T-helper 22 cell (primary cell): ENCODE results near the gene PKNOX2.

Experiments
- DNase-seq: peaks from one replicate; pipeline ENCODE4 v3.0.0-alpha.2; 2020; ENCODE audit warnings: low read depth

PKNOX2 gene

DNA sequence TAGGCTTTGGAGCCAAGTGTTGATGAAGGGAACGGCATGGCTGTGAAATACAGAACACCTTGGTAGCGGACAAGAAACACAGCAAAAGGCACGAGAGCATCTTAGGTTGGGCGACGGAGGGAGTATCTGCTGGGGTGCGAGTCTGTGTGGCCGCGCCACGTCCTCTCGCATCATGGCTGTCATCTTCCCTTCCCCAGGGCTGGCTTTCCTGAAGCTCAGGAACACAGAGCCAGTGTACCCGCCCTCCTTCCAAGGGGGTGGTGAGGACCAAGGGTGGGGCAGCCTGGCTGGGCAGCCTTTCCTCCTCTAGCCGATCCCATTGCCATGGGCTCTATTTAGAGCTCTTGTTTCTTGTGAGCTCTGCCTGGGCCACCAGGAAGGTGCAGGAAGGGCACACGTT, 177.1 kb downstream of the PKNOX2 start:
- no peak for DNase-seq

DNA sequence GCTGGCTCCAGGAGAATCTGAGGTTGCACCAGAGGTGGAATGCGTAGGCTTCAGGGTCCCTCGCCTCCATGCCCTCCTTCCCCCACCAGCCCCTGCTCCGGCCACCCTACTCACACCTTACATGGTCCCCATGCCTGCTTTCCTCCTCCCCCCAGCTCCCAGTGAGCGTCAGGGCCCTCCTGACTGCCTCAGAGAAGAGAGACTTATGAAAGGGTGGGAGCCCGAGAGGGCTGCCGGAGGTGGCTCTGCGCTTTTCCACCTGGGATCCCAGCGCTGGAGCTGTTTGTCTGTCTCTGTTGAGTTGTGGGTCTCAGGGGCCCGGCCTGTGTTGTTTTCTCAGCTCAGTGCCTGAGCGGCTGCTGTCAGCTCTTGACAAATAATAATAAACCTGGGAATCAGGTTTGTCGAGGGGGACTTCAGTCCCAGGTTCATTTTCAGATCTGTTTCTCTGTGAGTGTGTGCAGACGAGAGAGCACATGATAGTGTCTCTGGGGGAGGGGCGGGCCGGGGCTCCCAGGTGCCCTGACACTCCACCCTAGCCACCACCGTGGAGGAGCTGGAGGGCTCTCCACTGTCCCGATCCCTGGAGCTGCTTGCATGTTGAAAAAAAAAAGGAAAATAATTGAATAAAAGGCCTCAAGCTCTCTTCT, 177.9 kb downstream of the PKNOX2 start:
- DNase-seq, result no peak

DNA sequence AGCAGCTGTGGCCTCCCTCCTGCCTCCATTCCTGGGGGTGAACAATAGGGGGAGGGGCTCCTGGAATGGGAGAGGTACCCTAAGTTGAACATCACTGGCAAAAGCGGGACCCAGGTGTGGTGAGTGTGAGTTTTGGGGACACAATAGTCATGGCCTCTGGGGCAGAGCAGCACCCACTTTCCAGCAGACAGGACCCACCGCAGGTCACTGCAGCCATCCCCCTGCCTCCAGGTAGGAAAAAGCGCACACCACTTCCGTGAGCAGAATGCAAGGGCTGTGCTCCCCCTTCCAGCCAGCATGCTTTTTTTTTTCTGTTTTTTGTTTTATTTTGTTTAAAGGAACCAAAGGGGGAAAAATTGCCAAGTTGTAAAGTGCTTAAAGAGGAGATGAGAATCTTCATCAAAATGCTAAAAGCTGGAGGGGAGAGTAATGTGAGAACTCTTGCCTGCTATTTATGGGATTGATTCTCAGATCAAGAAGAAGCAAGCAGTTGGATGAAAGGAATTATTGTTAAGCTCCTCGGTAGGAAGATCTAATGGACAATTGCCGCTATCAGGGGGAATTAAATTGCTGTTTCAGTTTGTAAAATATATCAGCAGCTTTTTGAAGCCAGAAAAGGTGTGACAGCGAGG, 178.7 kb downstream of the PKNOX2 start:
- DNase-seq, result no peak

DNA sequence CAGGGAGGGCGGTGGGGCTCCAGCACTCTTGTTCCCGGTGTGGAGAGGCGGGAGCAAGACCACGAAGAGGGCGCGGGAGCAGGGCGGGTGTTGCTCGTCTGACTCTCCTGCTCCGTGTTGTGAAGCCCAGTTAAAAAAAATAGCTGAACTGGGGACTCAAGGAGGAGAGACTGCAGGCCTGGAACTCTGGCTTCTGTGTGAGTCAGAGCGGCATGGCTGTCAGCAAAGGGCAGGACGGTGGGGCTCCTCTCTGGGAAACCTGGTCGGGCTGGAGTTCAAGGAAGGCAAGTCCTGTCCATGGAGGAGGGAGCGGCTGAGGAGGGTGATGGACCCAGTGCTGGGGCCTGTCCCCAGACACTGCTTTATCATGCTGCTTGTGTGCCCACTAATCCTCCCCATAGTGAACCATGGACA, 179.2 kb downstream of the PKNOX2 start:
- DNase-seq, result no peak

DNA sequence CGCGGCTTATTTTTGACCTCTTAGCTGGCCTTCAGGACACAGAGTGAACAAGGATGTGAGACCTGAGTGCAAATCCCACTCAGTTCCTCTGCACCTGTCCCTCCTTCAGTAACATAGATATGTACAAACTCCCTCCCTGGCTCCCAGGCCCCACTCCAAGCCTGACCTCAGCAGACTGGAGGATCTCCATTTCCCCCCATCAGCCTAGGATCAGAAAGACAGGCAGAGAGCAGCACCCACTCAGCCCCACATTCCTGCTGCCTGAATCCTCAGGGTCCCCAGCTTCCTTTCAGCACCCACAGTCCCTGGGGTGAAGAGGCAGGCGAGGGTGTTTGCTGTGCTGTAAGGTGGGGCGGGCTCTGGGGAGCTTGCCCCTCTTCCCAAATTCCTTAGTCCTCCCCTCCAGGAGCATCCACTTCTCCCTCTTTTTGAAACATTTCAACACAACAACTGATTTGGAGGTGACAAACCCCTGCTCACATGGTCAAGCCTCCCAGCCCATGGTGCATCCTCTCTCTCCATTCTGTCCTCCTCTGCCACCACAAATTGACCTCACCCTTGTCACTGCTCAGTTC, 180.4 kb downstream of the PKNOX2 start:
- DNase-seq, result no peak

DNA sequence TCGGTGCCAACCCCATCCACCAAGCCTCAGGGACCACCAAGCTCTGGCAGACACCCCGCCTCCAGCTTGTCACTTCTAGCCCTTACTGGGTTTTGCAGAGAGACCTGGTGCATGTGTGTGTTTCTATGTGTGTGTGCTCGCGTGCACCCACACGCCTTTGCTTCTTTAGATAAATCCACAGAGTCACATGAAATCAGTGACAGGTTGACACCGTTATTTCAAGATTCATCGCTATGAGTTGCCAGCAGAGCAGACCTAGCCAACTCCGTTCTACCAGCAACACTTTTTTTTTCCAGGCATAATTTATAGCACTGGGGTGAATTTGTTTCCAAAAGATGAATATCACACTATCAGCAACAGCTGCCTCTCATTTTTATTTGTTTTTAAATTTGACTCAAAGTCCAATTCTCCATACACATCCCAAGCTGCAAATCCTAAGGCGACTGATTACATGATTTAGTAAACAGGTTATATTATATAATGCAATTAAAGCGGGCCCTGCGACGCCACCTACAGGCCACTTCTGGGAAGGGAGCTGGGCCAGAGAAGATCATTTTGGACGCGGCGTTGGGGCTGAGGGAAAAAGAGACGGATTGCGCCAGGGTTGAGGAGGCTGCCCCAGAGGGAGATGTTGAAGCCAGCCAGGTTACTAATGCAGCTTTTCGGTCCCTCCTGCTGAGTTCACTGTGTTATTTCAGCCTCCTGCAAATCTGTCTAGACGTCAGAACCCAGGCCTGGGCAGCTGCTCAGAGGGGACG, 181.0 kb downstream of the PKNOX2 start:
- DNase-seq, result no peak

DNA sequence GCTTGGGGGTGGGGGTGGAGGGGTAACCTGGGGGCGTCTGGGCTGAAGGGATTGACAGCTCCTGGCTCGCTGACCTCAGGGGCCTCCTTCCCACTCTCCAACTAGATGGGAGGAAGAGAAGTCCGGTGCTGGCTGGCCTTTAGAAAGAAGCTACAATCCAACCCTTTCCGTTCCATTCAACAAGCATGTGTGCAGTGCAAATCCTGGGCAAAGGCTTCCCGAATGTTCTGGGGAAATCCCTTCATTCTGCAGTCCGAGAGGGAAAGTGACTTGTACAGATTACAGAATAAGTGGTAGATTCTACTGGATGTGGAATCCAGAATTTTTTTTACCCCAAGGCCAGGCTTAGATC, 181.6 kb downstream of the PKNOX2 start:
- no peak for DNase-seq

DNA sequence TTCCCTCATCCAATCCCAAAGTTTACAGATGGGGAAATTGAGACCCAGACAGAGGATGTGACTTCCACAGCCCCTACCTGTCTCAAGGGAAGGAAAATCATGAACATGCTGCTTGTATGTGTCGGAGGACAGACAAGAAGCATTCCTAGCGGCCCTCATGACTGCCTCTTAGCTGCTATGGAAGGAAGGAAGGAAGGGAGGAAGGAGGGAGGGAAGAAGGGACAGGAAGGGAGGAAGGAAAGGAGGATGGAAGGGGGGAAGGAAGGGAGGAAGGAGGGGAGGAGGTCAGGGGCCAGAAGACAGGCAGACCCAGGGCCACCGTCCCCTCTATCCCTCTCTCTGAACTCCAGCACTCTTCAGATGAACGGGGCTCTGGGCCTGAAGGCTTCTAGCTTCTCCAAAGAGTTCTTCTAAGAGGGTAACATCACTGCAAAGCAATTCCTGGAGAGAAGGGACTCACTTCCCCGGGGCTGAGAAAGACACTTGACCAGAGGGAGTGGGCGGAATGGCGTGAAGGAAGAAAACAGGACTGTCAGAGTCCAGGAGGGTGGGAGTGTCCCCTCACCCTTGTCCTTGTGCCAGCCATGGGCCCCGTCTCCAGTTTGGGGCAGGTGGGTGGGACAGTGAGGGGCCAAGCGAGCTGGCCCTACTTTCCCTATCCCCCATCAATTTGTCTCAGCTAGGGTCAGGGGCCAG, 182.2 kb downstream of the PKNOX2 start:
- no peak for DNase-seq

DNA sequence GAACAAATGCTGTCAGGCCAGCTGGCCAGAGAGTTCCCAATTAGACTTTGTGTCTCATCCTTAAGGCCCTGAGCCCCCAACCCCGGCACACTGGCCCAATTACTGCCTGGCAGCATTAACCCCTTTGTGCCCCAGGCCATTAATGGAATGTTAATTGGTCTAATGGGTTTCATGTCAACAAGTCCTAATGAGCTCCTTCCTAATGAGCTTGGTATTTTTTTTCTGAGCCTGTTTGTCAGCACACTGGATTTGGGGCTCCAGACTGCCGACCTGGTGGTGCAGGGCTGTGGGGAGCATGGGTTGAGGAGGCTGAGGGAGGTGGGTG, 182.7 kb downstream of the PKNOX2 start:
- no peak for DNase-seq

DNA sequence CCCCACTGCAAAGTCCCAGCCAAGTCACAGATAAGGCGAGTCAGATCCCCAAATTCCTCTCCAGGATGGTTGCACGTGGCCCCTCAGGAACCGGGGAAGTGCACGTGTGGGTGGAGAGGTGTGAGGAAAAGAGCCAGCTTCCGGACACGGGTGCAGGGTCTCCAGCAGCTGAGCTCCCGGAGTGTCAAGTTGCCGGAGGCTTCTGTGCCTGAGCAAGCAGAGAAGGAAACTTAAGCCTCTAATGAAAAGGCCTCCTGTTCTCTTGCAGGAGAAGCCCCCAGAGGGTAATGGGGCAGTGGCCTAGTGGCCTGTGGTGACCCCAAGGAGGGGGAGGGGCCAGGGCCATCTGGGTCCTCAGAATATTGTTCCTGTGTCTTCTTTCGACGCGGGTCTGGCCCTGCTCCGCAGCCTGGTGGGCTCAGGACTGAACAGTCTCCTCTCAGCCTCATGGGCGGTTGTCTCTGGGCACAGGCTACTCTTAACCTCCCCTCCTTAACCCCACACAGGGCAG, 183.6 kb downstream of the PKNOX2 start:
- no peak for DNase-seq

DNA sequence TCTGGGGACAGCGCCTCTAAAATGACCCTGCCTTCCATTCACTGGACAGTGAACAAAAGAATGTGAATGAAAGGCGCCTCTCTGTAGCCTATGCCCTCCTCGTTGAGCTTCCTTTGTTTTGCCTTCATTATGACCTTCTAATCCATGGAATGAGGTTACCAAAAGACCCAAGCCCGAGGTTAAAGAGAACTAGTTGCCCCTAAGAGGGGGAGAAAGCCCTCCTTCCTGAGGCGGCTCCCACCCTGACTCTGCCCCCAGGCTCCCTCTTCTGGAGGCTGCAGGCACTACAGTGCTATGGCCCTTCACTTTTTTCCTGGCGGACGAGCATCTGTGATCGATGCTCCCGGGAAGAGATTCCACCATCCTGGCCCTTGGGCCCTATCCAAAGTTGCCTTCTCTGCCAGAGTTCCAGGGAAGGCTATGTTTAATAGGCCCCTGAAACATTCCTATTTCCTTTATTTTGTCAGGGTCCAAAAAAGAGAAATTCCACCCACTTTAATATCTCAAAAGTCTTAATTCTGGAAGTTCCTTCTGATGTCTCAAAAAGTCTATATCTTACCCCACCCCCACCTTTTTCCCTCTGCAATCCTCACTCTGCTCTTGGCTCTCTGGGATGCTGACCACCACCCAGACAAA, 184.2 kb downstream of the PKNOX2 start:
- DNase-seq, result no peak

DNA sequence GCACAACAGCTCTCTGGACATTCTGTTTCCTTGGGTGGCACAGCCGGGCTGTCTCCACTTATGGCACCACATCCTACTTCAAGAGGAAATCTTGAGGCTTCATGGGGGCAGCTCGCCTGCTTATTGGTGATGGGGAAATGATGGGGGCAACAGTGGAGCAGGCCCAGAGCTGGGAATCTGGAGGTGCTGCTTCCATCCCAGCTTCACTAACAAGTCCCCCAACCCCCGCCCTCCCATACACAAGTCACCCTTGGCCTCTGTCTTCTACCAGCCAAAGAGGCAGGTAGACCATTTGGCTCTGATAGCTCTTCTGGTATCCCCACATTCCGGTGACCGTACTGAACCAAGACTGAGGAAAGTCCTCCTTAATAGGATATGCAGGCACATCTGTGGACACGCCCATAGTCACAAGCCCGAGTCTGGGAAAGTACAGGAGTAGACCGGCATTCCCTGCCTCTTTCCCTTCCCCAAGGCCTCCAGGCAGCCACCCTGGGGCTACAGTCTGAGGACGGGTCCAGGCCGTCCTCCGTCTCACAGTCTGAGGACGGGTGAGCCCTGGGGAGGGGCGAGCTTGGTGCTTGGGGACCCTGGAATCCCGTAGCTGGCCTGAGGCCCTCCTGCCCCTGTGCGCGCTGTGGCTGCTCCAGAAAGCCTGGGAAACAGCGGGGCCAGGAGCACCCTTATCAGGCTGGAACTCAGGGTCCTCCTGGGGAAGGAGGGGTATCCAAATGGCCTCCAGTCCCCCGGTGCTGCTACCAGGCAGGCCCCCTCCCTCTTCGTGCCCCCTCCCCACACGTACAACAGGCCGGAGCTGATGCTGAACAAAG, 185.9 kb downstream of the PKNOX2 start:
- no peak for DNase-seq

DNA sequence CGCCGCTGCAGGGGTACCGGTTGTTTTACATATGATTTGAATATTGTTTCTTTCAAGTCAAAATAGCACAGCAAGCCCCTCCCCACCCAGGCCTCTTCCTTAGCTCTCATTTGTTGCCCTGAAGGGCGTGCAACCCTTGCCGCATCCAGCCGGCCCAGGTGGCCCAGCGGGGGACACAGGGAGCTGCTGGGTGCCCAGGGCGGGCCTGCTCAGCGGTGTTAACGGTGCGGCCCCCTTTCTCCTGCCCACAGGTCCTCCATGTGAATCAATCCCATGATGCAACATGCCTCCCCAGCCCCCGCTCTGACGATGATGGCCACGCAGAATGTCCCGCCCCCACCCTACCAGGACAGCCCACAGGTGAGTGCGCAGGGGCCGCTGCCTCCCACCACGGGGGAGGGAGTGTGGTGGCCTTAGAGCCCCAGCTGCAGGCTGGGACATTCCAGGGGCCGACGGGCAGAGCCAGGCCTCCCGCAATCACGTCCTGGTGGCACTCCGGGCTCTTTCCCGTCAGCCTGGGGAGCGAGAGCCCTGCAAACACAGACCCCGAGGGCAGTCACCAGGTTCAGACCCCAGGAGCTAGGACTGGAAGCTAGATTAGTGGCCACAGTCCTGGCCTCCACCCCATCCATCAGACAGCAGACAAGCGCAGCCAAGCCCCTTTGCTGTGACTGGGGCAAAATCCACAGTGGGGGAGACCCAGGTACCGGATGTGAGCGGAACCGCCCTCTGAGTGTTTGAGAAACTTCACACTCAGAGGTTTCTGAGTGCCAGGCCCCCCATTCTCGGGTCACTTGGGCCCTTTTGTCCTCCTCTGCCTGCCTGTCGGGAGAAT, 186.7 kb downstream of the PKNOX2 start:
- no peak for DNase-seq

DNA sequence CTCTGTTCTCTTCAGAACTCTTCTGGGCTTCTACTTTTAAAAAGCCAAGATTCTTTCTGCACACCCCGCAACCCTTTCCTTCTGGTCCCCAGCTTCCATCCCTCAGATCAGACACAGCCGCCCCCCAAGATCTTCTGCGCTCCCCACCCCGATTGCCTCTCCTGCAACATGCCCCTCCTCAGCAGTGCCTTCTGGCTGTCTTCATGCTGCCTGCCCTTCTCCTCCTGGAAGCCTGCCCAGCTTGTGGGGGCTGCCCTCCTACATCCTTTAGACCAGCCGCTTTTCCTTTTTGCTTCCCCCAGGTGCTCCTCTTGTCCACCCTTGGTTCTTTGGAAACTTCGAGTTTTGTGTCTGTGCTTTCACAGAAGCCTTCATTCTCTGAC, 187.3 kb downstream of the PKNOX2 start:
- DNase-seq, result no peak

DNA sequence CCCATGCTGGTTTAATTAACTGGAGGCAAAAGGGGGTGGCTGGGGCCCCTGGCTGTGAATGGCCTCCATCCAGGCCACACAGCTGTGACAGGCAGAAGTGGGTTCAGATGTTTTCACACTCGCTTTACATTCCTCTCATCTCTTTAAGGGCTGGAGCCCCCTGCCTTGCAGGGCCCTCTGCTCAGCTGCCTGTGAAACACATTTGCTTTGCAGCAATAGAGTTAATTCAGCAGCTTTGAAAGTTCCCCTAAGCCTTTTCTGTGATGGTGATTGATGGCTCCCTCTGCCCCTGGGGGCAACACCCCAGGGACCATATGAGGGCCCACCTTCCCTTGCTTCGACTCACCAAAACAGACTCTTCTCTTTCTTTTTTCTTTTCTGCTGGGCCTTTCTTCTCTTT, 192.2 kb downstream of the PKNOX2 start:
- DNase-seq, result no peak

DNA sequence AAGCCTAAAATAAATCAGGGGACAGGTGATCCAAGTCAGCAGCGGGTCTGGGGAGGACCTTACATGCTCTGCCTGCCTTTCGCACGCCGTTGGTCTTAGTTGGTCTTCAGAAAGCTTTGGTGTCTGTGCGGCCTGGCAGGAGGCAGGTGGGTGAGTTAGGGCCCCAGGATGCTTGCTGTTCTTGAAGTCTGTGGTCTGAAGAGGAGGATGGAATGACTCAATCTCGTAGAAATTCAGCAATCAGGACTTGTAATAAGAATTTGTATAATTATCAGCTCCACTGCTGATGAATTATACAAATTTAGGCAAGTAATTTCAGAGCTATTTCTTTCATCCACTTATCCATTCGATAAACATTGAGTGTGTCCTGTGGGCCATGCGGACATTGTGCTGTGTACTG, 193.0 kb downstream of the PKNOX2 start:
- no peak for DNase-seq

DNA sequence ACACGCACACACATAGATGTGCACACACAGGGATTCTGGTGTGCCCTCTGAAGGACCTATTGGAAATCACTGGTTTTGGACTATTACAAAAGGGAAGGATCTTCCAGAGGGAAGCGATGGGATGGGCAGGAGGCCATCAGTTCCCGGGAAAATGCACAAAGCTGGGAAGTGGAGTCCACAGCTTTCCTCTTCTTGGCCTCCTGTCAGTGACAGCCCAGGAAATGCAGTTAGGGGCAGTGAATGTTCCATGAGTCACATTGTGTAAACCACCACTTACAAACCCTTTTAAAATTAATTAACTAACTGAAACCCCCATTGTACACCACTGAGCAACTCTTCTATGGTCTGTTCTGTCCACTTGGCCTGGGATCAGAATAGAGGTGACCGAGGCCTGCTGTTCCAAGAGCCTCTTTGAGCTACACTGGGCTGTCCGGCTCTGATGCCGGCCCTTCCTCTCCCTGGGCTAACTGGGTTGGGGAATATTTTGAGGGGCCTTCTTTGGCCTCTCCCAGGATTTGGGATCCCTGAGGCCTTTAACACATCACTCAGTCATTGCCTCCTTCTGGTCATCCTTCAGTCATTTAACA, 193.8 kb downstream of the PKNOX2 start:
- DNase-seq, result no peak

DNA sequence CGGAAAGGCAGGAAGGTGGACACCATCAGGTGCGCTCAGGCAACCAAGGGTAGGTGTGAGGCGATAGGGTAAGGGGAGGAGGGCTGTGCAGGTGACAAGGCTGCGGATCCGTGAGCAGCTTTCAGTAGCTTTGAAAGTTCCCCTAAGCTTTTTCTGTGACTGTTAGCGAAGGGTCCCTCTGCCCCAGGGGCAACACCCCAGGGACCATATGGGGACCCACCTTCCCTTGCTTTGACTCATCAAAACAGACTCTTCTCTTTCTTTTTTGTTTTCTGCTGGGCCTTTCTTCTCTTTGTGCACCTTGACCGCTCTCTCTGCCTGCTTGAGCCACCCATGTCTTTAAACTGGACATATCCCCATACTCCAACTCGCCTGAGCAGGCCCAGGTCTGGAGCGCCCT, 194.6 kb downstream of the PKNOX2 start:
- DNase-seq, result no peak

DNA sequence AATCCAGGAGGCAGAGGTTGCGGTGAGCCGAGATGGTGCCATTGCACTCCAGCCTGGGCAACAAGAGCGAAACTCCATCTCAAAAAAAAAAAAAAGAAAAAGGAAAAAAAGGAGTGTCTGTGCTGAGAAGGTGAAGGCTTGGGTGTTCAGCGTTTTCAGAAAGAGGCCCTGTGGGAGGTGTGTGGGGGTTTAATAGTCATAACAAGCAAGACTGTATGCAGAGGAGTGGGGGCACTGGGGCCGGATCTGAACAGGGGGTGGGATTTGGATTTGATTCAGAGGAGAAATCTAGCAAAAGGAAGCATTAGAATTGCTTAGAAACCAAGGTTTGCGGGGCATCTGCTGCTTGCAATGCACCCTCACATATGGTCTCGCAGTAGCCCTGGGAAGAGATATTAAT, 195.5 kb downstream of the PKNOX2 start:
- DNase-seq, result no peak
